Measurements from ENCODE around the gene ZNF184.

The ZNF184 gene

DNA sequence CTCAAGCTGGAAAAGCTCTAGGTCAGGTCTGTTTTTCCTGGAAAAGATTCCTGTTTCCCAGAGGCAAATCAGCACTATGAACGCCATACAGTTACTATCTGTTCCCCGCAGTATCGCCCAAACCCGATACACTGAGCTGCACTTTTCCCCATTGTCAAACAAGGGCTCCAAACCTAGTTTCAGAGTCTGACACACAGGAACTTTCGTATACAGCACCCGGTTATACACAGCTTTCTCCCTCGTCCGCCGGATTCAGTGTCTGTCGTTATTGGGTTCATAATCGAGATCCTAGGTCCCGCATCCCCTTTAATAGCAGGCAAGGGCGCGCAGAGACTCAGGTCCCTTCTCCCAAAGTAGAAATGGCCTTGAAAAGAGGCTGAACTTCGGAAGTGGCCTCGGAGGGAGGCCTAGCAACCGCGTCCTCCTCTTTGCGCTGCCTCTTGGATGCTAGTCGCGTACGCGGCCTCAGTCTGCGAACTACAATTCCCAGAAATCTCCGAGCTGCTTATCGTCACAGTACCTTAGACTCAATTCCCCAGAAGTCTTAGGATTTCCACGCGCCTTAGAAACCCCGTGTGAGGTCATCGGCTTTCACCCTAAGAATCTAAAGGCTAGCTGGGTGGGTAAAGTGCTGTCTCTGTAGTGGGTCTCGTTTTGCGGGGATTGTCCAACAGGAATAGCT is 50.1 kb downstream of the ZNF184 start:
- TF ChIP-seq, protein P1, sequence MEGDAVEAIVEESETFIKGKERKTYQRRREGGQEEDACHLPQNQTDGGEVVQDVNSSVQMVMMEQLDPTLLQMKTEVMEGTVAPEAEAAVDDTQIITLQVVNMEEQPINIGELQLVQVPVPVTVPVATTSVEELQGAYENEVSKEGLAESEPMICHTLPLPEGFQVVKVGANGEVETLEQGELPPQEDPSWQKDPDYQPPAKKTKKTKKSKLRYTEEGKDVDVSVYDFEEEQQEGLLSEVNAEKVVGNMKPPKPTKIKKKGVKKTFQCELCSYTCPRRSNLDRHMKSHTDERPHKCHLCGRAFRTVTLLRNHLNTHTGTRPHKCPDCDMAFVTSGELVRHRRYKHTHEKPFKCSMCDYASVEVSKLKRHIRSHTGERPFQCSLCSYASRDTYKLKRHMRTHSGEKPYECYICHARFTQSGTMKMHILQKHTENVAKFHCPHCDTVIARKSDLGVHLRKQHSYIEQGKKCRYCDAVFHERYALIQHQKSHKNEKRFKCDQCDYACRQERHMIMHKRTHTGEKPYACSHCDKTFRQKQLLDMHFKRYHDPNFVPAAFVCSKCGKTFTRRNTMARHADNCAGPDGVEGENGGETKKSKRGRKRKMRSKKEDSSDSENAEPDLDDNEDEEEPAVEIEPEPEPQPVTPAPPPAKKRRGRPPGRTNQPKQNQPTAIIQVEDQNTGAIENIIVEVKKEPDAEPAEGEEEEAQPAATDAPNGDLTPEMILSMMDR (conservative IDR thresholded peaks at IDR 0.05; ENCODE audit: low read length), result no peak
- H3K4me3 ChIP-seq (ENCODE audit: low read length), result no peak overlapping the region
- no peak for DNase-seq (ENCODE audit: low read depth)

DNA sequence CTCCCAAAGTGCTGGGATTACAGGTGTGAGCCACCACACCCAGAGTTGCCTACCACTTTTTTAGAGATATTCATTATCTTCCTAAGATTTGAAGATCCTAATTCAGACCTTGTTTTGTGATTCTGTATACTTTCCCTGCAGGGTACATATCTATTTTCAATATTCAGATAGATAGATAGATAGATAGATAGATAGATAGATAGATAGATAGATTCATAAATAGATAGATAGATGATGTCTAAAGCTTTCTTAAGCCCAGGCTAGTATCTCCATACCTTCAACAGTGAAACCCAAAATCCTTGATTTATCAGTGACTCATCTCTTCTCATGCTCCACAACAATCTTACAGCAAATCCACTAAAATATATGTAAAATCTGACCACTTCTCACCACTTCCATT is 53.5 kb downstream of the ZNF184 start:
- TF ChIP-seq, protein P1 (conservative IDR thresholded peaks at IDR 0.05; ENCODE audit: low read length), result no peak
- no peak overlapping the region for H3K4me3 ChIP-seq (ENCODE audit: low read length)
- DNase-seq (ENCODE audit: low read depth), result no peak

DNA sequence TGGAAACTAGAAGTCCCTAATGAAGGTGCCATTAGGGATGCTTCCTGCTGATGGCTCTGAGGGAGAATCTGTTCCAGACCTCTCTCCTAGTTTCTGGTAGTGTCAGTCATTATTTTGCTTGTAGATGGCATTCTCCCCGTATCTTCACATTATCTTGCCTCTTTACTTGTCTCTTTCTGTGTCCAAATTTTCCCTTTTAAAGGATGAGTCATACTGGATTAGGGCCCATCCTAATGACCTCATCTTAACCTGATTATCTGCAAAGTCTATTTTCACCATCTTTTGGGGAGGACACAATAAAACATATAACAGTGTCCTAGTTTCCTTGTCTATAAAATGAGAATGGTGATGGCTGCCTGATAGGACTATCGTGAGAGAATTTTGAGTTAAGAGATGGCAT is 57.0 kb downstream of the ZNF184 start:
- no peak overlapping the region for H3K4me3 ChIP-seq (ENCODE audit: low read length)
- TF ChIP-seq, protein P1 (conservative IDR thresholded peaks at IDR 0.05; ENCODE audit: low read length), result no peak
- no peak for DNase-seq (ENCODE audit: low read depth)

DNA sequence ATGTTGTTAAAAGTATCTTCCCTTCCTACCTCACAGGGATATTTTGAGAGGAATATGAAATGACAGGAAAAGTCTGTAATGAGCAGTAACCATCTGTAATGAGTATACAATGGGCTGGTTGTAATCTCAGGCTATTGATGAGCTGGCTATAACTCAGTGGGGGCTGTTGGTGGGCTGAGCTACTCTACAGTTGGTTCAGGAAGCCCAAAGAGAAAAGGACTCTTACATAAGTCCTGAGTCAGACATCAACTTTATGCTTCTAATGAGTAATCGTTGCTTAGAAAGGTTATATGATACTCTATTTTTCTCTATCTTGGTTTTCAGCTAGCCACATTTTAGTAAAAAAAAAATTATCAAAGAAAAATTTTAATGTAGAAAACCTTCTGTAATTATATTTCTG is 57.9 kb downstream of the ZNF184 start:
- no peak for DNase-seq (ENCODE audit: low read depth)
- TF ChIP-seq, protein P1 (conservative IDR thresholded peaks at IDR 0.05; ENCODE audit: low read length), result no peak
- H3K4me3 ChIP-seq (ENCODE audit: low read length), result no peak overlapping the region

DNA sequence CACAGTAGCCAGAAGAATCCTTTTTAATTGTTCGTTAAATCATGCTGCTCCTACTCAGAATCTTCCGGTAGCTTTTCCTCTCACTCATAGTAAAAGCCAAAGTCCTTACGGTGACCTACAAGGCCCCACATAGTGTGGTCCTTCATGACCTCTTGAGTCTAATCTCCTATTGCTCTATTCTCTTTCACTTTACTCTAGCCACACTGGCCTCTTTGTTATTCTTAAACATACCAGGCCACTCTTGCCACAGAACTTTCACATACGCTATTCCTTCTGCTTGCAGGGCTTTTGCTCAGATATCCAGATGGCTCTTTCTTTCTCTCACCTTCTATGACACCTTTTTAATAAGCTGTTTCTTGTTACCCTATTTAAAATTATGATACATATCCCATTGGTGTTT is 58.6 kb downstream of the ZNF184 start:
- TF ChIP-seq, protein P1 (conservative IDR thresholded peaks at IDR 0.05; ENCODE audit: low read length), result no peak
- H3K4me3 ChIP-seq (ENCODE audit: low read length), result no peak overlapping the region
- no peak for DNase-seq (ENCODE audit: low read depth)

DNA sequence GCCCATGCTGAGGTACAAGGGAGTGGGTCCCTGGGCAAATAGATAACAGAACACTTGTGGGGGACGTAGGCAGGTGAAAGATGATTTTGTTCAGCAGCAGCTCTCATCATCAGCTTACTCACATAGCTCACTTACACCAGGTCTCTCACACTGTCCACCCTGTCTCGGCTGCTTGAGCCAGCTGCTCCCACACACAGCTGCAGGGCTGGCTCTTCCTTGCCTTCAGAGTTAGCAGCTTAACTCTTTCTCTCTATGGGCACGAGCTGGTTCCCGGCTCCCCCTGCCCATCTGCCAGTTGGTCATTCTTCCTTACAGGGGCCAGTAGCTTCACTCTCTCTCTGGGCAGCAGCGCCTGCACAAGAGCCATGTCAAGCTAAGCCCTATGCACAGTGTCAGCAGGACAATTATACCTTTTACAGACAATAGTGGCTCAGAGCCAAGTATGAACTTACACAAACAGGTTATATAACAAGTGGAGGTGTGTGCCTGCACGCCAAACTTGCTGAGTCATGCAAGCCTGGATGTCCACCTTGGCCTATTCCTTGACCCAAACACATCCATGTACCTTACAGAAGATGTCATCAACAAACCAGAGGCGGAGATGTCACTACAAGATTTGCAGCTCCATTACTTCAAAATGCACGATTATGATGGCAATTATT is 65.6 kb downstream of the ZNF184 start:
- H3K4me3 ChIP-seq (ENCODE audit: low read length), result no peak overlapping the region
- TF ChIP-seq, protein P1 (conservative IDR thresholded peaks at IDR 0.05; ENCODE audit: low read length), result no peak

DNA sequence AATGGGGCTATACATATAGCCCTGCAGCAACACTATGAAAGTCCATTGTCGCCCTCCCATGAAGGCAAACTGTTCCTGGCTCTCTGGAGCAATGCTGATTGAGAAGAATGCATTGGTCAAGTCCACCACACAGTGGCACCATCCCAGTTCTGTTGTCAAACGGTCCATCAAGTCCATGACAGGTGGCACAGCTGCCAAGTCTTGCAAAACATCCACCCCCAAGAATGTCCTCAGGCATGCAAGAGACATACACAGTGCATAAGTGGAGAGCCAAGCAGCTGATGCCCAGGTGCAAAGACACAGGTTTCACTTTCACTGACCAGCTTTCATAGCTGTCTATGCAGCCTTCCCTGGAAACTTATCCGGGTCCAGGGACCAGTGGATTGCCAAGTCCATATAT is 66.8 kb downstream of the ZNF184 start:
- H3K4me3 ChIP-seq (ENCODE audit: low read length), result no peak overlapping the region
- DNase-seq (ENCODE audit: low read depth), result no peak
- TF ChIP-seq, protein P1 (conservative IDR thresholded peaks at IDR 0.05; ENCODE audit: low read length), result no peak

More for the DNA sequence above, 65.6 kb downstream of the ZNF184 start:
- DNase-seq (ENCODE audit: low read depth), result no peak

Data from AG10803 (cell line).